ENCODE data around the gene PPM1D. TPM values are rescaled to one million over a fixed set of nuclear protein-coding genes. Genes with fewer than 3 reads are reported as not detected.

PPM1D gene
- total and polyA plus RNA-seq, 2 experiments from 2014 or later, result 7.8 to 13.3 TPM

DNA sequence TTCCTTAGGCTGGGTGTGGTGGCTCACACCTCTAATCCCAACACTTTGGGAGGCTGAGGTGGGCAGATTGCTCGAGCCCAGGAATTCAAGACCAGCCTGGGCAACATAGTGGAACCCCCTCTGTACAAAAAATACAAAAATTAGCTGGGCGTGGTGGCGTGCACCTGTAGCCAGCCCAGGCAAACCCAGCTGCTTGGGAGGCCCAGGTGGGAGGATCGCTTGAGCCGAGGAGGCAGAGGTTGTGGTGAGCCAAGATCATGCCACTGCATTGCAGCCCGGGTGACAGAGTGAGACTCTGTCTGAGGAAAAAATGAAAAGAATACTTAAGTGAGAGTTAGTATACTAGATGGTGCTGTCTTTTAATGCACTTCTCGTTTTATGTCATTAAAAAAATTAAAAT, 15.1 kb downstream of the PPM1D start (continued):
- TF ChIP-seq NANOG (IDR thresholded peaks at IDR 0.05; ENCODE audit: borderline replicate concordance), result no peak
- TF ChIP-seq STAT1 (IDR thresholded peaks at IDR 0.05; ENCODE audit: unreplicated experiment), result no peak
- TF ChIP-seq ZNF331 (CRISPR knock-in tag; IDR thresholded peaks at IDR 0.05; ENCODE audit: low read depth), result no peak

DNA sequence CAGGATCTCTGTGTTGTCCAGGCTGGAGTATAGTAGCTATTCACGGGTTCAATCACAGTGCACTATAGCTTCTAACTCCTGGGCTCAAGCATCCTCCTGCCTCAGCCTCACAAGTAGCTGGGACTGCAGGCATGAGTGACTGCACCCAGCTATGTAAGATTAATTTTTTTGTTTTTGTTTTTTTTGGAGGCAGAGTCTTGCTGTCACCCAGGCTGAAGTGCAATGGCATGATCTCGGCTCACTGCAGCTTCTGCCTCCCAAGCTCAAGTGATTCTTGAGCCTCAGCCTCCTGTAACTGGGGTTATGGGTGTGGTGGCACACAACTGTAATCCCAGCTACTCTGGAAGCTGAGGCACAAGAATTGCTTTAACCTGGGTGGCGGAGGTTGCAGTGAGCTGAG, 15.8 kb downstream of the PPM1D start:
- TF ChIP-seq, protein P1, sequence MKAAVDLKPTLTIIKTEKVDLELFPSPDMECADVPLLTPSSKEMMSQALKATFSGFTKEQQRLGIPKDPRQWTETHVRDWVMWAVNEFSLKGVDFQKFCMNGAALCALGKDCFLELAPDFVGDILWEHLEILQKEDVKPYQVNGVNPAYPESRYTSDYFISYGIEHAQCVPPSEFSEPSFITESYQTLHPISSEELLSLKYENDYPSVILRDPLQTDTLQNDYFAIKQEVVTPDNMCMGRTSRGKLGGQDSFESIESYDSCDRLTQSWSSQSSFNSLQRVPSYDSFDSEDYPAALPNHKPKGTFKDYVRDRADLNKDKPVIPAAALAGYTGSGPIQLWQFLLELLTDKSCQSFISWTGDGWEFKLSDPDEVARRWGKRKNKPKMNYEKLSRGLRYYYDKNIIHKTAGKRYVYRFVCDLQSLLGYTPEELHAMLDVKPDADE (IDR thresholded peaks at IDR 0.05), result no peak
- TF ChIP-seq POLR2AphosphoS5 (IDR thresholded peaks at IDR 0.05; ENCODE audit: low read depth) (no peak), STAT1 (IDR thresholded peaks at IDR 0.05; ENCODE audit: unreplicated experiment) (no peak), ZNF114 (CRISPR knock-in tag; IDR thresholded peaks at IDR 0.05) (no peak), JUNB (IDR thresholded peaks at IDR 0.05; ENCODE audit: unreplicated experiment) (no peak), EZH2 (IDR thresholded peaks at IDR 0.05; ENCODE audit: low read depth, unreplicated experiment) (no peak), EZH2phosphoT487 (IDR thresholded peaks at IDR 0.05; ENCODE audit: unreplicated experiment) (no peak), CREB1 (CRISPR knock-in tag; IDR thresholded peaks at IDR 0.05; ENCODE audit: low read depth) (no peak), NANOG (IDR thresholded peaks at IDR 0.05; ENCODE audit: borderline replicate concordance) (no peak)
- TF ChIP-seq, protein P2, sequence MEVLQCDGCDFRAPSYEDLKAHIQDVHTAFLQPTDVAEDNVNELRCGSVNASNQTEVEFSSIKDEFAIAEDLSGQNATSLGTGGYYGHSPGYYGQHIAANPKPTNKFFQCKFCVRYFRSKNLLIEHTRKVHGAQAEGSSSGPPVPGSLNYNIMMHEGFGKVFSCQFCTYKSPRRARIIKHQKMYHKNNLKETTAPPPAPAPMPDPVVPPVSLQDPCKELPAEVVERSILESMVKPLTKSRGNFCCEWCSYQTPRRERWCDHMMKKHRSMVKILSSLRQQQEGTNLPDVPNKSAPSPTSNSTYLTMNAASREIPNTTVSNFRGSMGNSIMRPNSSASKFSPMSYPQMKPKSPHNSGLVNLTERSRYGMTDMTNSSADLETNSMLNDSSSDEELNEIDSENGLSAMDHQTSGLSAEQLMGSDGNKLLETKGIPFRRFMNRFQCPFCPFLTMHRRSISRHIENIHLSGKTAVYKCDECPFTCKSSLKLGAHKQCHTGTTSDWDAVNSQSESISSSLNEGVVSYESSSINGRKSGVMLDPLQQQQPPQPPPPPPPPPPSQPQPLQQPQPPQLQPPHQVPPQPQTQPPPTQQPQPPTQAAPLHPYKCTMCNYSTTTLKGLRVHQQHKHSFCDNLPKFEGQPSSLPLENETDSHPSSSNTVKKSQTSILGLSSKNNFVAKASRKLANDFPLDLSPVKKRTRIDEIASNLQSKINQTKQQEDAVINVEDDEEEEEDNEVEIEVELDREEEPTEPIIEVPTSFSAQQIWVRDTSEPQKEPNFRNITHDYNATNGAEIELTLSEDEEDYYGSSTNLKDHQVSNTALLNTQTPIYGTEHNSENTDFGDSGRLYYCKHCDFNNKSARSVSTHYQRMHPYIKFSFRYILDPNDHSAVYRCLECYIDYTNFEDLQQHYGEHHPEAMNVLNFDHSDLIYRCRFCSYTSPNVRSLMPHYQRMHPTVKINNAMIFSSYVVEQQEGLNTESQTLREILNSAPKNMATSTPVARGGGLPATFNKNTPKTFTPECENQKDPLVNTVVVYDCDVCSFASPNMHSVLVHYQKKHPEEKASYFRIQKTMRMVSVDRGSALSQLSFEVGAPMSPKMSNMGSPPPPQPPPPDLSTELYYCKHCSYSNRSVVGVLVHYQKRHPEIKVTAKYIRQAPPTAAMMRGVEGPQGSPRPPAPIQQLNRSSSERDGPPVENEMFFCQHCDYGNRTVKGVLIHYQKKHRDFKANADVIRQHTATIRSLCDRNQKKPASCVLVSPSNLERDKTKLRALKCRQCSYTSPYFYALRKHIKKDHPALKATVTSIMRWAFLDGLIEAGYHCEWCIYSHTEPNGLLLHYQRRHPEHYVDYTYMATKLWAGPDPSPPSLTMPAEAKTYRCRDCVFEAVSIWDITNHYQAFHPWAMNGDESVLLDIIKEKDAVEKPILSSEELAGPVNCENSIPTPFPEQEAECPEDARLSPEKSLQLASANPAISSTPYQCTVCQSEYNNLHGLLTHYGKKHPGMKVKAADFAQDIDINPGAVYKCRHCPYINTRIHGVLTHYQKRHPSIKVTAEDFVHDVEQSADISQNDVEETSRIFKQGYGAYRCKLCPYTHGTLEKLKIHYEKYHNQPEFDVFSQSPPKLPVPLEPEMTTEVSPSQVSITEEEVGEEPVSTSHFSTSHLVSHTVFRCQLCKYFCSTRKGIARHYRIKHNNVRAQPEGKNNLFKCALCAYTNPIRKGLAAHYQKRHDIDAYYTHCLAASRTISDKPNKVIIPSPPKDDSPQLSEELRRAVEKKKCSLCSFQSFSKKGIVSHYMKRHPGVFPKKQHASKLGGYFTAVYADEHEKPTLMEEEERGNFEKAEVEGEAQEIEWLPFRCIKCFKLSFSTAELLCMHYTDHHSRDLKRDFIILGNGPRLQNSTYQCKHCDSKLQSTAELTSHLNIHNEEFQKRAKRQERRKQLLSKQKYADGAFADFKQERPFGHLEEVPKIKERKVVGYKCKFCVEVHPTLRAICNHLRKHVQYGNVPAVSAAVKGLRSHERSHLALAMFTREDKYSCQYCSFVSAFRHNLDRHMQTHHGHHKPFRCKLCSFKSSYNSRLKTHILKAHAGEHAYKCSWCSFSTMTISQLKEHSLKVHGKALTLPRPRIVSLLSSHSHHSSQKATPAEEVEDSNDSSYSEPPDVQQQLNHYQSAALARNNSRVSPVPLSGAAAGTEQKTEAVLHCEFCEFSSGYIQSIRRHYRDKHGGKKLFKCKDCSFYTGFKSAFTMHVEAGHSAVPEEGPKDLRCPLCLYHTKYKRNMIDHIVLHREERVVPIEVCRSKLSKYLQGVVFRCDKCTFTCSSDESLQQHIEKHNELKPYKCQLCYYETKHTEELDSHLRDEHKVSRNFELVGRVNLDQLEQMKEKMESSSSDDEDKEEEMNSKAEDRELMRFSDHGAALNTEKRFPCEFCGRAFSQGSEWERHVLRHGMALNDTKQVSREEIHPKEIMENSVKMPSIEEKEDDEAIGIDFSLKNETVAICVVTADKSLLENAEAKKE (CRISPR knock-in tag; IDR thresholded peaks at IDR 0.05), result no peak
- Histone ChIP-seq H3F3A (replicated peaks; ENCODE audit: low read depth) (no peaks in the 10 kb centered on the region), H3K27me3 (ENCODE audit: insufficient read depth) (no peaks in the 10 kb centered on the region), H4K20me1 (replicated peaks; ENCODE audit: insufficient read depth) (peaks cover 28% of the 10 kb centered on the region; the same call in 1 of the 2 replicates), H3K4me2 (no peak overlapping the region), H3K27ac (ENCODE audit: low read depth) (no peak overlapping the region), H3K79me2 (replicated peaks; ENCODE audit: insufficient read depth) (peaks cover 98% of the 10 kb centered on the region), H3K36me3 (ENCODE audit: insufficient read depth) (0 out of 2 replicates have a peak, but pooled peaks cover 4% of the 10 kb centered on the region), H3K4me1 (ENCODE audit: insufficient read depth) (no peaks in the 10 kb centered on the region), H3K9me2 (ENCODE audit: insufficient read depth) (no peaks in the 10 kb centered on the region), H3K4me3 (no peak overlapping the region), H2AFZ (no peak overlapping the region)
- DNase-seq (ENCODE audit: low spot score) (no peak), ATAC-seq (no peak)
- no peak overlapping the region for H3K27ac Mint-ChIP-seq
- no peaks in the 10 kb centered on the region for H3K4me1 Mint-ChIP-seq
- peaks cover 13% of the 10 kb centered on the region for H3K36me3 Mint-ChIP-seq (ENCODE audit: low read depth)
- peaks cover 2% of the 10 kb centered on the region; the same call in 1 of the 3 replicates for H3K9me3 Mint-ChIP-seq
- no peak overlapping the region for H3K4me3 Mint-ChIP-seq
- H3K27me3 Mint-ChIP-seq (ENCODE audit: insufficient read depth, low read depth, poor library complexity), result no peaks in the 10 kb centered on the region

All from GM23338 (cell line).